HuH-7 (cell line): ENCODE data around the gene ABCG5.

ENCODE experiments used
- DNase-seq: peaks from one replicate; pipeline ENCODE4 v3.0.0; 2011; ENCODE audit warnings: low spot score

The ABCG5 gene

DNA sequence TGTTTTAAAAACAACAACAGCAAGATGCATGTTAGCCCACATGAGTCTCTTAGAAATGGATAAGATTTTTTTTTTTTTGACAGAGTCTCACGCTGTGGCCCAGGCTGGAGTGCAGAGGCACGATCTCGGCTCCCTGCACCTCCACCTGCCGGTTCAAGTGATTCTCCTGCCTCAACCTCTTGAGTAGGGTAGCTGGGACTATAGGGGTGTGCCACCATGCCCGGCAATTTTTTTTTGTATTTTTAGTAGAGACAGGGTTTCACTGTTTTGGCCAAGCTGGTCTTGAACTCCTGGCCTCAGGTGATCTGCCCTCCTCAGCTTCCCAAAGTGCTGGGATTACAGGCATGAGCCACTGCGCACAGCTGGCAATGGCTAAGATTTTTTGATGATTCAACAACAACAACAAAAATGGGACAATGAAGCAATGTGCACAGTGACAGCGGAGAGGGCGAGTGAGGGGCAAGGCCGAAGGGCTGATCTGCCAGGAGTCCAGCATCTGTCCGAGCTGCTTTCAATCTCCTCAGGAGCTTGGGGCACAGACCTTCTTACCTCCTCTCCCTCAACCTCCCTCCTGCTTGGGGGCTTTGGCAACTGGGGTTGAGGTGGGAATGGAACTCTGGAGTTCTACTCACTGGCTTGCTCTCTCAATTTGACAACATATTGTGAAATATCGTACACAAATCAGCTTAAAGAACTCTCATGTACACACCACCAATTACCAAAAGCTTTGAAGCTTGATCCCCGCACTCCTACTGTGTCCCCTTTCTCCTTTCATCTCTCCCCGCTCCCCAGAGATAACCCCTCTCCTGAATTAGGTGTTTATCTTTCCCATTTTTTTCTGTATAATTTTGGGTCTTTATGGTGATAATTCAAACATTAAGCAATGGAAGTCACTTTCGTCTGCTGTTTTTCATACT lies 3.6 kb upstream of the ABCG5 start:
- no peak for DNase-seq

DNA sequence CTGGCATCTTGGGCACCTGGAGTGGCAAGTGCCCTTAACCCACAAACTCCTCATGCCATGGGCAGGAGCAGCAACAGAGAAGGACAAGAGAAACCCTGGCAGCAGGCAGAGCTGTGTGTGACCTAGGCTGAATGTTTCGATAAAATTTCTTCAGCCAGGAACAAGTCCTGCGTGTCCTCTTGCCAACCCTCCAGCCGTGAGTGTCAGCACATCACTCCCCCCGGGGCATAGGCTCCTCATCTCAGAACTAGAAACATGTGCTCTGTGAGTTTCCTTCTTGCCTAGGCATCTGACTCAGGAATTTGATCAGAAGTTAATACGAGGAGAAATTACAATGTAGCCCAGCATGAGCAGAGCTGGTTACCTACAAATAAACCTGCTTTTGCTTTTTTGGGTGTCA lies 2.3 kb upstream of the ABCG5 start:
- DNase-seq = no peak

DNA sequence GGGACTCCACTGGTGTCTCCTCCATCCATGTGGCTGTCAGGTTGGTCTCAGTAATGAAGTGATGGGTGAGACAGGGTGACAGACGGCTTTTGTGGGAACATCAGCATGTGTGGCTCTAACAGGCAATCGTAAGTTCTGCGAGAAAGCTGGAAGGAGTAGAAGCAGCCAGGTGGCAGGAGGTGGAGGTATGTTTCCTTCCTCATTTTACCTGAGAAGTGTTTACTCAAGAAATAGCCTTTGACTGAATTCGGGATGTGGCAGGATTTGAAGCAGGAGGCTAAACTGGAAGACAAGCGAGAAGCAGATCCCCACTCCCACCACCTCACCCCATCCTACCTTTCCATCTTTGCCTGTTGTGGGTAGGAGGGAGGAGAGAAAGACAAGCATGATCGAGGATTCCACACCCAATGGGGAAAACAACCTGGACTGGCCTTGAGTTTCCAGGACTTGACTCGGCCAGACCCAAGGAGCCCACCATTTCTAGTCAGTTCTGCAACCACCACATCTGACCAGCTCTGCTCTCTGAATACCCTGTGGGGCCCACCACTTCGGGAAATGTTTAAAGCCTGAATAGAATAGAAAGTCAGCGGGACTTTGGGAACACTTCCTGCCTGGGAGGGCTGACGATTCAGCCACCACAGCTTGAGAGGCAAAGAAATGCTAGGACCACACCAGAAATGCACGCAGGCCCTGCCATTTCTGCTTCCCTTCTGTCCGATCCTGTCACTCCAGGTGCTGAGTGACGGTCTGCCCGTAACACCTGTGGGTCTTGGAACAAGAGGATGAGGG lies 1.3 kb upstream of the ABCG5 start:
- no peak for DNase-seq

GRCh38 chr2:43837831-43838559 lies 644 bp downstream of the ABCG5 start:
- no peak for DNase-seq

GRCh38 chr2:43837033-43837432 lies 1.6 kb downstream of the ABCG5 start:
- DNase-seq = no peak

DNA sequence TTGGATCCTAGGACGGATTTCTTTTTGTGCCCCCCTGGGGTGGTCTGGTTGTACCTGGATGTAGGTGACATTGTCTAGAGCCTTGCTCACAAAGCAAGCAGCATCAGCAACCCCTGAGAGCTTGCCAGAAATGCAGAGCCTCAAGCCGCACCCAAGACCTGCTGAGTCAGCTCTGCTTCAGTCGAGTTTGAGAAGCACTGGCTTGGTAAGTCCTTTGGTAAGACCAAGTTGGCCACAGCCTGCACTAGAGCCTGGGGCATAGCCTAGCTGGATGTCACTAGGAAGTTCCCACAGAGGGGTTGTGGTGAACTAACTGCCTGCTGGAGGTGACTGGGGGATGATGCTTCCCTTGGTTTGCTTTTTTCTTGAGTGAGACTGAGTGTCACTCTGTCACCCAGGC lies 6.2 kb downstream of the ABCG5 start:
- DNase-seq = no peak

DNA sequence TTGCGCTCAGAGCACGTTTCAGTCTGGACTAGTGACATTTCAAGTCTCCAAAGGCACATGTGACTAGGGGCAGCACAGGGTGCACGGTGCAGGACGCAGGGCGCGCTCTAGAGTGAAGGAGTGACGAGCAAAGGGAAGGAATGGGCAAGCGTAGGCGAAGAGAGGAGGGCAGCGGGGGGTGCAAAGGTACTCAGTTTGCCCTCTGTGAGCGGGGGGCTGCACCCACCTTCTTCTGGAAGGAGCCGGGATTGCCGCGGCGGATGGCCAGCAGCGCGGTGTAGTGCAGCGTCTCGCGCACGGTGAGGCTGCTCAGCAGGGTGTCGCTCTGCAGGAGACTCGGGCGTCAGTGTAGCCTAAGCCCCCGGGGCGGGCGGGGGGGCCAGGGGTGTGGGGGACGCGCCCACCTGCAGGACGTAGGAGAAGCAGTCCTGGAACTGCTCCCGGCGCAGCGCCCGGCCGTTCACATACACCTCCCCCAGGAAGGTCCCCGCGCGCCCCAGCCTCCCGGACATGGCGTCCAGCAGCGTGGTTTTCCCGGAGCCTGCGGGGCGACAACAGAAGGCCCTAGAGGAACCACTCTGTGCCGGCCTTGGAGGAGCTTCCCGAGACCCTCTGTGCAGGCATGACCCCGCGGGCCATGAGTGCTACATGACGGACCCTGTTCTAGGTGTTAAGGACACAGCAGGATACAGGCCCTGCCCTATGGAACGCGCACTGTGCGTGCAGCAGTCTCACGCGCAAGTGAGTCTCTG lies 6.9 kb downstream of the ABCG5 start:
- no peak for DNase-seq

GRCh38 chr2:43826305-43827250 lies 12.1 kb downstream of the ABCG5 start:
- no peak for DNase-seq

DNA sequence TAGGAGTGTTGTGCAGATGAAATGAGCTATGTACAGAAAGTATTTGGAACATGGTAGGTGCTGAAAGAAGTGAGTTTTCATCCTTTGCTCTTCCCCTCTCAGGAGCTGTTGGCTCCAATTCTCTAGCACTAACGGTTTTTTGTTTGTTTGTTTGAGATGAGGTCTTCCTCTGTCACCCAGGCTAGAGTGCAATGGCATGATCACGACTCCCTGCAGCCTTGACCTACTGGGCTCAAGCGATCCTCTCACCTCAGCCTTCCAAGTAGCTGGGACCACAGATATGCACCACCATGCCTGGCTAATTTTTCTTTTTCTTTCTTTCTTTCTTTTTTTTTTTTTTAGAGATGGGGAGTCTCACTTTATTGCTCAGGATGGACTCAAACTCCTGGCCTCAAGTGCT lies 12.8 kb downstream of the ABCG5 start:
- no peak for DNase-seq

GRCh38 chr2:43824951-43825493 lies 13.6 kb downstream of the ABCG5 start:
- no peak for DNase-seq

- DNase-seq = no peak
These were observed 14.1 kb downstream of the ABCG5 start for GRCh38 chr2:43824512-43824911.

DNA sequence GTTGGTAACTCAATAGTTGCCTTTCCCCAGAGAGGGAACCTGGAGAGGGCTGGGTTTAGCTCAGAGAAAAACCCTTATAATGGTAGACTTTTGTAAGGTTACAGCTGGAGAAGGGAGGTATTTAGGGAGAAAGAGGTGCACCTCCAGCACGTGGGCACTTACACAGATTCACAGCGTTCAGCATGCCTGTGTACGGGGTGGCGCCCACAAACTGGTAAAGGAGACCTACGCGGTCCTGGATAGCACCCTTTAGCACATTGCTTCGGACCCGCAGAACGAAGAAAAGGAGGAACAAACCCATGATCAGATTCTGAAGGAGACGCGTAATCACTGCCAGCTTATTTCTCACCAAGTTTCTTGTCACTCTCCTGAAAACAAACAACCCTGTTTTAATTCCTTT lies 14.9 kb downstream of the ABCG5 start:
- no peak for DNase-seq

GRCh38 chr2:43822839-43823238 lies 15.8 kb downstream of the ABCG5 start:
- DNase-seq = no peak

- no peak for DNase-seq
These were observed 19.0 kb downstream of the ABCG5 start for GRCh38 chr2:43819491-43820163.

DNA sequence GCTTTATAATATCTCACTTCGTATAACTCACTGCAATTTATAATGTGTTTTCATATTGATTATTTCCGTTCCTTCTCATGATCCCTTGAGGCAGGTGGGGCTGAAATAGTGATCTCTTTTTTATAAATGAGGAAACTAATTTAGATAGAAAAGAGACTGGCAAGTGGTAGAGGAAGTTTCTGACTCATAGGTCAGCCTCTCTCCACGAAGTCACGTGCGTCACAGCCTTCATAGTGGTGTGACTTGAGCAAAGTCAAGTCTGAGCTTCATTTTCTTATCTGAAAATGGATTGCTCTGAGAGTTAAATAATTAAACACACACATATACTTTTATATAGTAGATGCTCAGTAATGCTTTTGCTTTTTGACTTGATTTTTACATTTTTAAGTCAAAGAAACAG lies 19.9 kb downstream of the ABCG5 start:
- DNase-seq = no peak

- no peak for DNase-seq
These were observed 23.9 kb downstream of the ABCG5 start for GRCh38 chr2:43814711-43815110.

- DNase-seq = no peak
These were observed 25.7 kb downstream of the ABCG5 start for GRCh38 chr2:43812947-43813346.

DNA sequence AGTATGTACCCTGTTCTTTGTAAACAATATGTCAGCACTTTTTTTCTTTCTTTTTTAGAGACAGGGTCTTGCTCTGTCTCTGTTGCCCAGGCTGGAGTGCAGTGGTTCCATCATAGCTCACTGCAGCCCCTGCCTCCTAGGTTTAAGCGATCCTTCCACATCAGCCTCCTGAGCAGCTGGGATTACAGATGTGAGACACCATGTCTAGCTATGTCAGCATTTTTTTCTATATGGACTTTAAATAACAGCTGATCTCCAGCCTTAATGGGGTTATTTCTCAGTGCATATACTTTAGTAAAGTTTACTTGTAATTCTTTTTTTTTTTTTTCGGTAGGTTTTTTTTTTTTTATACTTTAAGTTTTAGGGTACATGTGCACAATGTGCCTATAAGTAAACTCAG lies 26.6 kb downstream of the ABCG5 start:
- no peak for DNase-seq

- no peak for DNase-seq
These were observed 27.8 kb downstream of the ABCG5 start for GRCh38 chr2:43810888-43811287.

DNA sequence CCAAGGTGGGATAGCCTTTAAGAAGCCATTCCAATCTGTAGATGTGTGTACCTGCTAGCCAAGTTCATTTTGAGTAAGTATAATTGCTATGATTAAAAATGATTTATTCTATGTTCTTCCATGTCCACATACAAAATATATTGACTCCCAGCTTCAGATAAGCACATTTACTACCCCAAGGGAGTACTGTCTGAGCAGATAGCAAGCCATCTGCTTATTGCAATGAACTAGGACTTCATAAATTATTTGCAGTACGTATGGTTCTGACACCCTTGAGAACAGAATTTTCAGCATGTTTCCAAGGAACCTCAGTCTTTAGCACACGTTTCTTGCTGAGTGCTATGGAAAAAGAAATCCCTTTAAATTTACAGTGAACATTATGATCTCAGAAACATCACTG lies 28.2 kb downstream of the ABCG5 start:
- no peak for DNase-seq
